ENCODE measurements around the gene CEBPE.

Gene CEBPE

GRCh38 chr14:23074906-23075305 is 44.1 kb downstream of the CEBPE start:
- no peak for FAIRE-seq

- FAIRE-seq, result no peak
Measured at GRCh38 chr14:23071921-23072539, 47.0 kb downstream of the CEBPE start.

- no peak for FAIRE-seq
Measured at GRCh38 chr14:23071244-23071920, 47.7 kb downstream of the CEBPE start.

- no peak for FAIRE-seq
Measured at GRCh38 chr14:23070262-23071129, 48.6 kb downstream of the CEBPE start.

- no peak for FAIRE-seq
Measured at GRCh38 chr14:23069413-23069806, 49.6 kb downstream of the CEBPE start.

DNA sequence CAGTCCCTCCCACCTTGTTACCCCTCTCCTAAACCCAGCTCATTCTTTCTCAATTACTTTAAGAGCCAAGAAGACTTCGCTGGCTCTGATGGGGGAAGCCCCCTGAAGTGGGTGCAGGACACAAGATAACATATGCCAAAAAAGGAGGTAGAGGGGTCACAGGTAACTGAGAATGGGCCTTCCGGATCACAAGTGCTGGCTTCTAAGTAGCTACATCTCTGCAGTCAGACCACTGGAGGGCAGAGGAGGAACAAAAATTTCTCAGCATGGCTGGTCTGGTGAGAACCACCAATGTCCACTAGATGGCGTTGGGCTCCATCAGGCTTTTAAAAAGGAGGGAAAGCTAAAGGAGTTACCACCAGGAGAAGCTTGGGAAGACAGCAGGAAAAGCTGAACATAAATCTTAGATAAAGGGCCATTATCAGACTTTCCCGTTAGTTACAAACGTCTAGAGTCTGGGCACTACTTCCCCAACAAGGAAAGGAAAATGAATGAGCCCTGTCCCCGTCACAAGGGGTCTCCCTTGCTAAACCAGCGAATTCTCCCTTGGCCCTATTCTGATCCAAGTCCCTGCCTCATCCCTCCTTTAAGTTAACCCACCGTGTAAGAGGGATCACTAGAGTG is 50.2 kb downstream of the CEBPE start:
- FAIRE-seq, result no peak

DNA sequence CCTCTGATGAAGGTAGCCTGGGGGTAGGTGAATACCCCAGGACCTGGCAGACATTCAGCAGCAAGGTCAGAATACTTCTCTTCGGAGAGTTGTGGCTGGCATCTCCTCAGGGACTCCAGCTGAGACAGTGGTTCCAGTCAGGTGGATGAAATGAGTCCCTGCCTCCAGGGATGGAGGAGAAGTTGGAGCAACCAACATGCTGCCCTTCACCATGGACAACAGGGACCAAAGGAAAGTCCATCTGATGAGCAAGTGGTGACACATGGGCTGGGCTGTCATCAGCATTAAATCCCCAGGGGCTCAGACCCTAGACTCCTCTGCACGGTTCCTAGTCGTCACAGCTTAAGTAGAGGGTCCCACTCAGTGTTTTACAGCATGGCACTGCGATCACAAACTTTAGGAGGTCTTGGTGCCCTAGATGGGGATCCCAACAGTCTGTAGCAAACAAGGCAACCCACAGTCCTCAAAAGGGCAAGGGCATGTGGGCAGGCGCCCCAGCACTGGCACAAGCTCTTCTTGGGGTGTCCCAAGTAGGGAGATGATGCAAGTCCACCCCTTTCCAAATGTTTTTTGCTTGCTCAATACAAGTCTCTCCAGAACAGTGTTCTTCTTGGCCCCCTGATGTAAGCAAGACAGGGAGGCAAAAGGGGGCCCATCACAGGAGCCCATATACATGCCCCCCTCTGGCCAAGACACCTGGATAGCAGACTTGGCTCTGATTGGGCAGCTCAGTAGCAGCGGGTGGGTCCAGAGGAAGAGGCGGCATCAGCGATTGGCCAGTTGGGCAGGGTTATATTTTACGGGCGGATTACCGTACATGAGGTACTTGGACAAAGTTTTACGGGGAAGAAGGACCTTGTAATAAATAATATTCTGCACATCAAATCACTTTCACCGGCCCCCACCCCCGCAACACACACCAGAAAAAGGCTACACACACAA is 50.9 kb downstream of the CEBPE start:
- FAIRE-seq, result no peak

Data from colon (tissue), 2 donors.